Activated T-helper 17 cell treated with anti-CD3 and anti-CD28 coated beads, Interleukin-2, amount 50 U/mL, for 72 hours (primary cell): Measurements from ENCODE around the gene DNAJC22. TPM values are rescaled to one million over a fixed set of nuclear protein-coding genes. Genes with fewer than 3 reads are reported as not detected.
"Not testable (repeated sequence)": the region's sequence is repeated elsewhere in the genome, so short reads cannot be mapped to it uniquely, and the experiment has no call there.

Experiments used
- ATAC-seq: fragments of 150-1000 bp; cut with Tn5 transposase; replicated peaks from 2 replicates; pipeline ENCODE4 v1.10.0; 2021; ENCODE audit warnings: mild to moderate bottlenecking, moderate library complexity
- H3K27ac Mint-ChIP-seq: one replicate; pipeline ENCODE4 v1.8.0; 2022; ENCODE audit warnings: mixed read lengths
- H3K27me3 Mint-ChIP-seq: one replicate; pipeline ENCODE4 v1.8.0; 2022; ENCODE audit warnings: mixed read lengths
- H3K36me3 Mint-ChIP-seq: one replicate; pipeline ENCODE4 v1.8.0; 2022; ENCODE audit warnings: low read depth, mild to moderate bottlenecking, mixed read lengths
- H3K4me1 Mint-ChIP-seq: one replicate; pipeline ENCODE4 v1.8.0; 2022; ENCODE audit warnings: mixed read lengths
- H3K4me3 Mint-ChIP-seq: one replicate; pipeline ENCODE4 v1.8.0; 2022; ENCODE audit warnings: mild to moderate bottlenecking, mixed read lengths
- H3K9me3 Mint-ChIP-seq: one replicate; pipeline ENCODE4 v1.8.0; 2022; ENCODE audit warnings: mixed read lengths
- total RNA-seq, 2 donors: library from RNA; stranded (reverse); gene quantifications; one replicate each; pipeline ENCODE4 v1.2.3, GENCODE V29; 2022

DNAJC22 gene
- total RNA-seq, 2 donors from 2014 or later = not detected

DNA sequence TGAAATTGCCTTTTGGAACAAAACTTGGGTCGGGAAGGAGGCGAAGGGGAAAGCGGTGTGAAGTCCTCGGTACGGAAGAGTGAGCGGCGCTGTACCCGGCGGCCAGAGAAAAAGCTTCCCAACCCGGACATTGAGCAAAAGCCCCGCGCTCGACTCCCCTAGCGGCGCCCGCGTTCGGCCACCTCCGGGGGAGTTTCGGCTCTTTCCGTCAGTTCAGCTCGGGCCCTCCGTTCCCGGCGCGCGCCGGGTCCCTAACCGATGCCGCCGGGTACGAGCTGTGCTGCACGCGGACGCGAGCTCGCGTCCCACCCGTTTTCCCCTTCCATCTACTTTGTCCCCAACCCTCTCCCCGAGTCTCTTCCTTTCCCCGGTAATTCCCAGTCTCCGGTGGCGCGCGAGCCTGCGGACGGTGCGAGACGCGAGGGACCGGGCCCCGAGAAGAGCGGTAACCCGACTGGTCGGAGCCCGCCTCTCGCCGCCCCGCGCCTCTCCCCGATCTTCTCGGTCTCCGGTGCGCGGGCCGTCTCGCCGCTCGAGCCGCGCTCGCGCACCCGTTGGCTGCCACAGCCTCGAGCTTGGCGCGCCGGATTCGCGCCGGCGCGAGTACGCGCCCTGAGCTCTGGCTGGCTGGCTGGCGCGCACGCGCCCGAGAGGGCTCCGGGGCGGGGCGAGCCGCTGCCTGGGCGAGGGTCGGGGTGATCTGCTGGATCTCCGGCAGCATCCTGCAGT, 20.1 kb downstream of the DNAJC22 start:
- Mint-ChIP-seq H3K4me3 (peak overlapping the region; percentile 91), H3K9me3 (no peaks in the 10 kb centered on the region), H3K27me3 (no peaks in the 10 kb centered on the region), H3K36me3 (peaks cover 5% of the 10 kb centered on the region), H3K4me1 (peaks cover 24% of the 10 kb centered on the region), H3K27ac (peak overlapping the region; percentile 83)
- ATAC-seq = peak; percentile 91

DNA sequence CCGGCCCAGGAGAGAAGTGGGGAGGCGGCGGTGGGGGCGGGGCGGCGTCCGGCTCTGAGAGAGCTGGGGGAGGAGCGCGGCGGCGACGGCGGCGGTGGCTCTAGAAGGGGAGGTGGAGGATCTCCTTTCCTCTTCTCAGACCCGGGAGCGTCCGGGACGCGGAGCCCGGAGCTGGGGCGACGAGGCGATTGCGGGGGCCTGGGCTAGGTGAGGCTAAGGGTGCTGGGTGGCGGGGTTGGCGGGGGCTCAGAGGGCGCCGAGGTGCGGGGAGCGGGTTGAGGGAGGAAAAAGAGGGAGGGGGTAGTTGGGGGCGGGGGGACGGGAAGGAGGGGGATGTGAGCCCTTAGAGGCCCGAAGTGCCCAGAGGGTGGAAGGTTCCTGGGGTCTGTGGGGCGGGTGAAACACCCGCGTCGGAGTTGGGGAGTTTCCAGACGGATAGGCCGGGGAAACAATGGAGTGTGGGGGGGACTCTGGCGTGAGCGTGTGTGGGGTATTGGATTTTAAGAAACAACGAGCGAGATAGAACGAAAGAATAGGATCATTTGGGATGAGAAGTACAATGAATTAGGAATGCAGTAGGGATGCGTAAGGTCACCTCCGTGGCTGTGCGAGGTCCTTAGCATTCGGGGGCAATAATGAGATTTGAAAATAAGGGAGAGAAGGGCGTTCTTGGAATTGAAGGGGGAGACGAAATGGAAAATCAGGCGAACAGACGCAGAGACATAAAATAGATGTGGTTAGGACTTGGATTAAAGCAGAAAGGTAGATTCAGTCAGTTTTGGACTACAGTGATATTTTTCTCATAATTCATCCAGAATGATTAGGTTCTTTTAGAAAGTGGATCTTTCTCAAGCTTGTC, 20.9 kb downstream of the DNAJC22 start, which contains the start of gene SPATS2:
Gene SPATS2, plus strand, starts transcription at position 82 of the 859 bp plus-strand sequence. CDS start 93,551 bp downstream, outside the sequence.
- peaks cover 24% of the 10 kb centered on the region for H3K4me1 Mint-ChIP-seq
- peak within 1 kb of the TSS; percentile 83 for H3K27ac Mint-ChIP-seq
- no peak for ATAC-seq
- H3K9me3 Mint-ChIP-seq = no peaks in the 10 kb centered on the region
- H3K36me3 Mint-ChIP-seq = peaks cover 5% of the 10 kb centered on the region
- H3K4me3 Mint-ChIP-seq = peak within 1 kb of the TSS; percentile 91
- no peaks in the 10 kb centered on the region for H3K27me3 Mint-ChIP-seq

DNA sequence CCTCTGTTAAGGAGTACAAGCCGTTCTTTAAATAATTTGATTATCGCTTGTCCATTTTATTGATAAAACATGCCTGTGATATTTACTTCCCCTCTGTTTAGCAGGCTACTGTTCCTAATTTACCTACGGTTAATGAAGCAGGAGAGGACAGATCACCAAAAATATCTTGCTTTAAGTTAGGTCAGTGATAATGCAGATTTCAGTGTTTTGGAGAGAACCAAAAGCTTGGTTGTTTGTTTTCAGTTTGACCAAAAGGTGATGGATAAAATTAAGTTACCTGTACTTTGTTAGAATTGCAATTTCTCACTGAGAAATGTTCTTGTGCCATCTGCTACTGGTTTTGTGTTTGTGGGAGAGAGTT, 21.5 kb downstream of the DNAJC22 start:
- no peak for ATAC-seq
- Mint-ChIP-seq H3K4me3 (peak overlapping the region; percentile 91), H3K27ac (peak overlapping the region; percentile 83), H3K9me3 (no peaks in the 10 kb centered on the region), H3K36me3 (peaks cover 5% of the 10 kb centered on the region), H3K27me3 (no peaks in the 10 kb centered on the region), H3K4me1 (peaks cover 24% of the 10 kb centered on the region)

GRCh38 chr12:49369411-49370145, 22.9 kb downstream of the DNAJC22 start:
- H3K27ac Mint-ChIP-seq = no peak overlapping the region
- no peaks in the 10 kb centered on the region for H3K9me3 Mint-ChIP-seq
- ATAC-seq = no peak
- H3K4me1 Mint-ChIP-seq = peaks cover 24% of the 10 kb centered on the region
- no peaks in the 10 kb centered on the region for H3K27me3 Mint-ChIP-seq
- peak overlapping the region; percentile 17 for H3K4me3 Mint-ChIP-seq
- H3K36me3 Mint-ChIP-seq = peaks cover 5% of the 10 kb centered on the region

GRCh38 chr12:49370539-49370938, 23.9 kb downstream of the DNAJC22 start:
- H3K4me1 Mint-ChIP-seq = peaks cover 25% of the 10 kb centered on the region
- ATAC-seq = no peak
- no peak overlapping the region for H3K27ac Mint-ChIP-seq
- H3K4me3 Mint-ChIP-seq = no peak overlapping the region
- no peaks in the 10 kb centered on the region for H3K9me3 Mint-ChIP-seq
- peaks cover 5% of the 10 kb centered on the region for H3K36me3 Mint-ChIP-seq
- H3K27me3 Mint-ChIP-seq = no peaks in the 10 kb centered on the region

GRCh38 chr12:49375406-49375805, 28.7 kb downstream of the DNAJC22 start:
- H3K27me3 Mint-ChIP-seq = no peaks in the 10 kb centered on the region
- no peaks in the 10 kb centered on the region for H3K36me3 Mint-ChIP-seq
- H3K4me1 Mint-ChIP-seq = peaks cover 4% of the 10 kb centered on the region
- peak; percentile 71 for ATAC-seq
- H3K4me3 Mint-ChIP-seq = no peak overlapping the region
- no peaks in the 10 kb centered on the region for H3K9me3 Mint-ChIP-seq
- H3K27ac Mint-ChIP-seq = peak overlapping the region; percentile 0

DNA sequence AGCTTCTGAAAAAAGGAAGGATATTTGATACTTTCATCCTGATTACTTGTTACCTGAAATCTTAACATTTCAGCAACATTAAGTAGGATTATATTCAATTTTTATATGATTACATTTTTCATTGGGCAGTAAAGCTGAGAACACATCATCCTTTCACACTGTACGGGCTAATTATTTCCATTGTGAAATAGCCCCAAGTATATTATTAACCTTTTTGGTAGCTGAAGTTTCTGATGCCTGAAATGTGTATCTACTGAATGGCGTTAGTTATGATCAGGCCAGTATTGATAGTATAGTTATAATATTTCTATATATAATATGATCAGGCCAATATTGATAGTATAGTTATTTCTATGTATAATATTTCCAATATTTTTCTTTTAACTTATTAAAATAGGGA, 30.7 kb downstream of the DNAJC22 start:
- peaks cover 4% of the 10 kb centered on the region for H3K4me1 Mint-ChIP-seq
- H3K27me3 Mint-ChIP-seq = no peaks in the 10 kb centered on the region
- no peak overlapping the region for H3K4me3 Mint-ChIP-seq

DNA sequence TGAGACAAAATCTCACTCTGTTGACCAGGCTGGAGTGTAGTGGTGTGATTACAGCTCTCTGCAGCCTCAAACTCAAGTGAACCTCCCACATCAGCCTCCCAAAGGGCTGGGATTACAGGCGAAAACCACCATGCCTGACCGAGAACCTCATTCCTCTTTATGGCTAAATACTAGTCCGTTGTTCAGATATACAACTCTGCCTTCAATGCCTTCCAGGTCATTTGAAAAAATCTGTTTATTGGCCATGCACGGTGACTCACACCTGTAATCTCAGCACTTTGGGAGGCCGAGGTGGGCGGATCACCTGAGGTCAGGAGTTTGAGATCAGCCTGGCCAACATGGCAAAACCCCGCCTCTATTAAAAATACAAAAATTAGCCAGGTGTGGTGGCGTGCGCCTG, 33.5 kb downstream of the DNAJC22 start:
- H3K9me3 Mint-ChIP-seq, H3K4me1 Mint-ChIP-seq, H3K36me3 Mint-ChIP-seq, ATAC-seq, H3K27me3 Mint-ChIP-seq, H3K4me3 Mint-ChIP-seq, H3K27ac Mint-ChIP-seq: not testable (repeated sequence)

More for the DNA sequence above, 30.7 kb downstream of the DNAJC22 start:
- ATAC-seq = no peak
- no peaks in the 10 kb centered on the region for H3K9me3 Mint-ChIP-seq
- H3K36me3 Mint-ChIP-seq = no peaks in the 10 kb centered on the region
- no peak overlapping the region for H3K27ac Mint-ChIP-seq

DNA sequence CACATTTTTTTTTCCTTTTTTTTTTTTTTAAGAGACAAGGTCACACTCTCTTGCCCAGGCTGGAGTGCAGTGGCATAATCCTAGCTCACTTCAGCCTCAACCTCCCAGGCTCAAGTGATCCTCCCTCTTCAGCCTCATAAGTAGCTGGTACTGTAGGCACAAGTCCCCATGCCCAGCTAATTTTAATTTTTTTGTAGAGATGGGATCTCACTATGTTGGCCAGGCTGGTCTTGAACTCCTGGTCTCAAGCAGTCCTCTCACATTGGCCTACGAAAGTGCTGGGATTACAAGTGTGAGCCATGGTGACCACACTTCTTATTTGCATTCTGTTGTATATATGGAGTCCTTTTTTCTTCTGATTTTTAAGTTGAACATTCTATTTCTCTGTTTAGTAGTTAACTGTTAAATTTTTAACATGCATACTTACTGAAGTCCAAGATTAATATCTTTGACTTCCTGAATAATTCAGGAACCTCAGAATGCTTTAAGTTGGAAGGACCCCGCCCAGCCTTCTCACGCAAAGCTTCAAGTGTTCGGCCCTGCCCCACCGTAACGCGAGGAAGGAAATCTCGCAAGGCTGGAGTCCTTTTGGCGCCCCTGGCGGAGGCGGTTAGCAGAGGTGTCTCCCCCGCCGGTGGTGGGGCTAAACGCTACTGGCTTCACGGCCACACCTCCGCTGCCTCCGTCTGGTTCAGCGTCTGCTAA, 42.1 kb downstream of the DNAJC22 start:
- Mint-ChIP-seq H3K9me3 (no peaks in the 10 kb centered on the region), H3K27me3 (no peaks in the 10 kb centered on the region), H3K27ac (no peak overlapping the region), H3K36me3 (no peaks in the 10 kb centered on the region), H3K4me3 (peak overlapping the region; percentile 3), H3K4me1 (peaks cover 6% of the 10 kb centered on the region)
- peak; percentile 63 for ATAC-seq

- Mint-ChIP-seq H3K4me3 (peak overlapping the region; percentile 3), H3K4me1 (peaks cover 6% of the 10 kb centered on the region), H3K27ac (no peak overlapping the region), H3K36me3 (no peaks in the 10 kb centered on the region), H3K9me3 (no peaks in the 10 kb centered on the region), H3K27me3 (no peaks in the 10 kb centered on the region)
- ATAC-seq = no peak
These were observed 42.7 kb downstream of the DNAJC22 start for GRCh38 chr12:49389387-49389703.

DNA sequence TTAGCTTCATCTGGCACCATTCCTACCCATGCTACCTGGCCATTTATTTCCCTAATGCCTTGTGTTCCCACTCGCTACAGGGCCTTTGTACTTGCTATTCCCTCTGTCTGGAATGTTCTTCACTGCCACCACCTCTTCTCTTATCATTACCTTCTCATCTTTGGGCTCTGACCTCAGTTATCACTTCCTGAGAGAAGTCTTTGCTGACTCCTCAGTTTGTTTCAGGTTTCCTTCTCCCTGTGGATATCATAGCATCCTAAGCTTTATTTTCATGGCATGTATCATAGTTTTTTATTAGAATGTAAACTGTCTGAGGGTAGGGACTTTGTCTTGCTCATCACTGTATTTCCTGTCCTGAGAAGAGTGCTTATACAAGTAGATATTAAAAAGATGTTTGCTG, 50.3 kb downstream of the DNAJC22 start:
- ATAC-seq = no peak
- Mint-ChIP-seq H3K9me3 (no peaks in the 10 kb centered on the region), H3K36me3 (no peaks in the 10 kb centered on the region), H3K4me1 (peaks cover 5% of the 10 kb centered on the region), H3K27ac (no peak overlapping the region), H3K27me3 (no peaks in the 10 kb centered on the region), H3K4me3 (no peak overlapping the region)

DNA sequence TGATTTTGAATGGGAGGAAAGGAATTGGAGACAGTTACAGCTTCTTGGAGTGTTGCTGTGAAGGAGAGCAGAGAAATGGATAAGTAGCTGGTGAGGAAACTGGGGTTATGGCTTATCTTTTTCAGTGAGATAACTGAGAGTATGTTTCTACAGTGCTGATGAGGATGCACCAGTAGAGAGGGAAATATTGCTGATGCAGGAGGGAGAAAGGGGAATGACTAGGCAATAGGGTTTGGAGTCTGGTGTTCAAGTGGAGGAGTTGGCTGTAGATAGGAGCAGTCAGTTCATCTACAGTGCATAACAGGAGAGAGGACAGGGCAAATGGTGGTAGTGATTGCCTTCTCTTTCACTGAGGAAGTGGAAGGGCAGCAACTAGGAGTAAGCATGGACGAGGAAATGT, 53.6 kb downstream of the DNAJC22 start:
- ATAC-seq = no peak
- Mint-ChIP-seq H3K9me3 (no peaks in the 10 kb centered on the region), H3K27ac (no peak overlapping the region), H3K4me1 (peaks cover 20% of the 10 kb centered on the region), H3K4me3 (no peak overlapping the region), H3K27me3 (no peaks in the 10 kb centered on the region), H3K36me3 (no peaks in the 10 kb centered on the region)
